ENCODE results near the gene MIGA2.

GRCh38 chr9:129102095-129102525 lies 65.7 kb downstream of the MIGA2 start:
- TF ChIP-seq EZH2phosphoT487 (IDR thresholded peaks at IDR 0.05; ENCODE audit: borderline replicate concordance, low read depth, low read length) (no peak), CTCF (conservative IDR thresholded peaks at IDR 0.05; ENCODE audit: low read length) (no peak)

Measured in OCI-LY7 (cell line).